GM10266 (cell line): ENCODE results near the gene IGFN1.

ENCODE experiments used
- DNase-seq: peaks from one replicate; pipeline ENCODE4 v3.0.0; 2012; ENCODE audit errors: extremely low spot score
- TF ChIP-seq, protein P1 (sequence below): IDR thresholded peaks from 2 replicates; pipeline ENCODE4 v1.5.1; 2012; ENCODE audit warnings: mild to moderate bottlenecking, low read depth; ENCODE audit not compliant: control insufficient read depth, insufficient read depth; ENCODE audit errors: missing control alignments

The IGFN1 gene

GRCh38 chr1:201222125-201222524 is 31.5 kb downstream of the IGFN1 start:
- DNase-seq = no peak
- TF ChIP-seq, protein P1, sequence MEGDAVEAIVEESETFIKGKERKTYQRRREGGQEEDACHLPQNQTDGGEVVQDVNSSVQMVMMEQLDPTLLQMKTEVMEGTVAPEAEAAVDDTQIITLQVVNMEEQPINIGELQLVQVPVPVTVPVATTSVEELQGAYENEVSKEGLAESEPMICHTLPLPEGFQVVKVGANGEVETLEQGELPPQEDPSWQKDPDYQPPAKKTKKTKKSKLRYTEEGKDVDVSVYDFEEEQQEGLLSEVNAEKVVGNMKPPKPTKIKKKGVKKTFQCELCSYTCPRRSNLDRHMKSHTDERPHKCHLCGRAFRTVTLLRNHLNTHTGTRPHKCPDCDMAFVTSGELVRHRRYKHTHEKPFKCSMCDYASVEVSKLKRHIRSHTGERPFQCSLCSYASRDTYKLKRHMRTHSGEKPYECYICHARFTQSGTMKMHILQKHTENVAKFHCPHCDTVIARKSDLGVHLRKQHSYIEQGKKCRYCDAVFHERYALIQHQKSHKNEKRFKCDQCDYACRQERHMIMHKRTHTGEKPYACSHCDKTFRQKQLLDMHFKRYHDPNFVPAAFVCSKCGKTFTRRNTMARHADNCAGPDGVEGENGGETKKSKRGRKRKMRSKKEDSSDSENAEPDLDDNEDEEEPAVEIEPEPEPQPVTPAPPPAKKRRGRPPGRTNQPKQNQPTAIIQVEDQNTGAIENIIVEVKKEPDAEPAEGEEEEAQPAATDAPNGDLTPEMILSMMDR = no peak

- TF ChIP-seq, protein P1 = no peak
- DNase-seq = no peak
These were observed 33.4 kb downstream of the IGFN1 start for GRCh38 chr1:201223852-201224665.

- TF ChIP-seq, protein P1 = no peak
- no peak for DNase-seq
These were observed 34.2 kb downstream of the IGFN1 start for GRCh38 chr1:201224666-201225370.

- no peak for DNase-seq
- TF ChIP-seq, protein P1 = no peak
These were observed 35.5 kb downstream of the IGFN1 start for GRCh38 chr1:201226178-201226514.

GRCh38 chr1:201226859-201227488 is 36.4 kb downstream of the IGFN1 start:
- DNase-seq = no peak
- TF ChIP-seq, protein P1 = no peak

DNA sequence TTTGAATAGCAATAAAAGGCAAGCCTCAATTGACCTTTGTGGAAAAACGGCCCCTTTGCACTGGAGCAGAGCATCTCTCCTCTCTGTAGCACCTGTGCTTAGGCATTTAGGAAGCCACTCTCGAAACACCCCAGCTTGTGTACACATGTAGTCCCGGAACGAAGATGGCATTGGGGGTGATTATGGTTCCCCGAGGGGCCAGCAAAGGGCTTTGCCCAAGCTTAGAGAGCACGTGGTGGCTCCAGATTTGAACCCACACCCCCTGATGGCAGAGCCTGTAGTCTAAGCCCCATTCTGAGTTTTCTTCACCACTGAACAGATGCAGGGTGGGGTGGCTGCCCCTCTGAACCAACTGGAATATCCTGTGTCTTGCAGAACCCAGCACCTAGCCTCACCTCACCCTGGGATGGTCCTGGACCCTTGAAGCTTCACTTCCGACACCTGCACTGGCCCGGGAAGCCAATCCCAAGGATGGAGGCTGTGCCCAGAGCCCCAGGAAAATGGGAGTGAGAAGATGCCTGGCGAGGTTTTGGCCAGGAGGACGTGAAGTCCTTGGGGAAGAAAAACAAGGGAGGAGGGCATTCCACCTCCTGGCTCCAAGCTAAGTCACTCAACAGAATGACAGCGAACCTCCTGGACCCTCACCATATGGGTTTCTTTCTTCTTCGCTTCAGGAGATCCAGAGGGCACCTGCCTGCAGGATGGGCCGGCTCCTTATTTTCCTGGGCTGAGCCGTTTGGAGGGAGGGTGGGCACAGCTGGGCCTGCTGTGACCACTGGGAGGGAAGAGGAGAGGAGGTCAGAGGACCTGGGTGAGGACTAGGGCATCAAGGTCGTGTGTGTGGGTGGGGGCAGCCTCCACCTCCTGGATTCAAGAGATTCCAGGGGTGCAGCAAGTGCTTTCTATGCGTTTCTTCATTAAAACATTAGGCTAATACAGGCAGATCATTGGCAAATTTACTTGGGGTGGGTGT is 37.7 kb downstream of the IGFN1 start:
- no peak for DNase-seq
- TF ChIP-seq, protein P1 = no peak
